A549 (cell line): ENCODE measurements around the gene MCTP2.

Experiments
- BHLHE40 ChIP-seq: IDR thresholded peaks from 2 replicates; pipeline ENCODE4 v1.6.1; 2012; ENCODE audit warnings: low read depth, low read length, inconsistent platforms
- CBX2 ChIP-seq: fragments of 200-600 bp; sonication (generic); IDR thresholded peaks from 2 replicates; pipeline ENCODE4 v1.6.1; 2016; ENCODE audit warnings: low read depth, mild to moderate bottlenecking, borderline replicate concordance
- CEBPB ChIP-seq, 2 experiments: fragments of >200 bp in 1 of 2; sonication (Bioruptor Twin) in 1 of 2; formaldehyde crosslinking in 1 of 2; IDR thresholded peaks; 2 replicates each; pipeline ENCODE4 v1.6.1; 2012 to 2016
- CTCF ChIP-seq: fragments of >200 bp; sonication (Bioruptor Twin); formaldehyde crosslinking; IDR thresholded peaks from 3 replicates; pipeline ENCODE4 v1.5.1; 2016
- EP300 ChIP-seq, 2 experiments: fragments of >200 bp; sonication (Bioruptor Twin); formaldehyde crosslinking; IDR thresholded peaks; 2 replicates in 1 of 2; 3 replicates in 1 of 2; pipeline ENCODE4 v1.6.1; 2016 to 2017
- HEYL ChIP-seq: fragments of 250-450 bp; sonication (Bioruptor Pico); IDR thresholded peaks from 2 replicates; pipeline ENCODE4 v1.8.0; 2021; ENCODE audit warnings: mild to moderate bottlenecking, moderate library complexity
- MAX ChIP-seq: IDR thresholded peaks from 2 replicates; pipeline ENCODE4 v1.6.1; 2012
- MAZ ChIP-seq: fragments of 150-350 bp; IDR thresholded peaks from 2 replicates; pipeline ENCODE4 v1.6.1; 2014; ENCODE audit warnings: antibody characterized with exemption, low read depth, low read length, borderline replicate concordance
- POLR2A ChIP-seq: IDR thresholded peaks from 2 replicates; pipeline ENCODE4 v1.6.1; 2012; ENCODE audit warnings: mild to moderate bottlenecking, low read length
- RAD21 ChIP-seq, 2 experiments: fragments of >200 bp in 1 of 2; sonication (Bioruptor Twin) in 1 of 2; formaldehyde crosslinking in 1 of 2; IDR thresholded peaks in 1 of 2; conservative IDR thresholded peaks in 1 of 2; 2 replicates in 1 of 2; 3 replicates in 1 of 2; pipeline ENCODE4 v1.6.1; 2012 to 2018; ENCODE audit warnings: inconsistent platforms in 1 of 2
- RARB ChIP-seq: fragments of 250-450 bp; sonication (Bioruptor Pico); IDR thresholded peaks from 2 replicates; pipeline ENCODE4 v1.8.0; 2021; ENCODE audit warnings: mild to moderate bottlenecking, moderate library complexity
- RNF2 ChIP-seq: fragments of 200-600 bp; sonication (generic); IDR thresholded peaks from 2 replicates; pipeline ENCODE4 v1.6.1; 2016; ENCODE audit warnings: low read depth, mild to moderate bottlenecking, antibody characterized with exemption, moderate library complexity, borderline replicate concordance
- SMC3 ChIP-seq: fragments of >200 bp; sonication (Bioruptor Twin); formaldehyde crosslinking; IDR thresholded peaks from 3 replicates; pipeline ENCODE4 v1.6.1; 2018; ENCODE audit warnings: inconsistent platforms
- USF2 ChIP-seq: fragments of 450-650 bp; IDR thresholded peaks from 2 replicates; pipeline ENCODE4 v1.6.1; 2014; ENCODE audit warnings: antibody characterized with exemption

- no peak for TF ChIP-seq RNF2
- no peak for TF ChIP-seq SMC3
- TF ChIP-seq EP300 (IDR thresholded peaks at IDR 0.05), result no peak
- TF ChIP-seq CBX2, result no peak
- TF ChIP-seq BHLHE40, result no peak
- TF ChIP-seq POLR2A, result no peak
- no peak for TF ChIP-seq CTCF
- no peak for TF ChIP-seq CEBPB (IDR thresholded peaks at IDR 0.05)
- TF ChIP-seq RAD21 (conservative IDR thresholded peaks at IDR 0.05 in 1 of 2, IDR thresholded peaks at IDR 0.05 in 1 of 2), result no peak
- no peak for TF ChIP-seq RARB (CRISPR knock-in tag)
- TF ChIP-seq MAZ, result no peak
- TF ChIP-seq HEYL (CRISPR knock-in tag), result no peak
- TF ChIP-seq USF2, result no peak
- no peak for TF ChIP-seq MAX
Observed at GRCh38 chr15:94383041-94383440, 151.7 kb downstream of the MCTP2 start.
